NCI-H2171 (cell line): Measurements from ENCODE around the gene TCERG1L.

Experiments
- DNase-seq: peaks from one replicate; lab custom pipeline; 2025; lab: John Stamatoyannopoulos, UW

Gene TCERG1L

DNA sequence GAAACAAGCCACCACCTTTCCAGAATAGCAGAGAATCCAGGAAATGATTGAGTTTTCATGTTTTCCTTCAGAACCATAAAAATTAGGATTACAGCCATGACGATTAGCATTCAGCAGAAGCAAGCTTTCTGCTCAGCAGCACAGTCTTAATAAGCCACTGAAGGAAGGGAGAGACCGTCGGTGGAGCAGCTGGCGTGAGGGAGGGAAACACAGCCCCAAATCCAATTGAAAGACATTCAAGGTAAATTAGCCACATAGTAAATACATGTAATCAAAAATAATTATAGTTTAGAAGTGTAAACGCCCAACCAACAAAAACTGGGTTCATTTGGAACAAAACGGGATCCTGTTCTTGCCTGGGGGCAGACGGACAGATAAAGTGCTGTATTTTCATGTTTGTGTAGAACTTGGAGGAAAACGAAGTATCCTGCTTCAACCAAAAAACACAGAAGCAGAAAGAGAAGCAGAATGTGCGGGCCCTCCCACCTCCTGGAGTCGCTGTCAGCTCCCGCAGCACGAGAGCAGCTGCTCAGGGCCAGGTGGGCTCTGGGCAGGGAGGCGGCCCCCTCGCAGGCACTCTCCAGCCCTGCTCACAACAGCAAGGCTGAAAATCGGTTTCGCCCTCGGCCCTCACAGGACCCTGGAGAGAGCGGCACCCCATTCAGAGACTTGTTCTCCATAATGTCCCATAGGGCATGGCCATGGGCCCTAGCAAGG is 84.9 kb downstream of the TCERG1L start:
- DNase-seq, result no peak

DNA sequence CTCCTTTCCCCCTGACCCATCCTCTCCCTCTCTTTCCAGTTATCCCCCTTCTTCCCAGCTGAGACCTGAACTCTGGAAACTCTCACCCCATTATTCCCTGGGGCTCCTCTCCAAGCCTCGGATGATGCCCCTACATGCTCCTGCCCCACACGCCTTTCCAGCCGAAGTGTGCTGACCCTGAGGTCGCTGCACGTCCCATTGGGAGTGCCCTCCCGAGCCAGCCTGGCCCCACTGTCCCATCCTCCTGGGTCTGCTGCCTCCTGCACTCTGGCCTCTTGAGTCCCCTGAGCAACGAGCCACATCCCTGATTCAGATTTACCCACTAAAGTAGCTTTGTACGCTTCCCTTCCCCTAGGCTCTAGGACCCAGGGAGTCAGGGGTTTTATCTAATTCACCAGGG is 87.4 kb downstream of the TCERG1L start:
- no peak for DNase-seq

DNA sequence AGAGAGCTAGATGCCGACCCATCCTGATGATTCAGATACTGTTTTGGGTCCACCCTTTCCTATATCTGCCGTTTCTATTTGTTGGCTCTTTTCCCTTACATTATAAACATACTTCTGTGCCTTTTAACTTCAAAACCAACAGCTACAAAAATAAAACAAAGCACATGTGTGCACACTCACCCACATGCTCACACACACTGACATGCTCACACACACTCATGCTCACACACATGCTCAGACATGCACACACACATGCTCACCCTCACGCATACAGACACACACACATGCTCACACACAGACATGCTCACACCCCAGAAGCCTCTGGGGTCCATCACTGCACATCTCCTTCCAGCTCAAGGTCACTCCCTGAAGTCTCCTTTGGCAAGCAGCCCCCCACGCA is 88.1 kb downstream of the TCERG1L start:
- no peak for DNase-seq

DNA sequence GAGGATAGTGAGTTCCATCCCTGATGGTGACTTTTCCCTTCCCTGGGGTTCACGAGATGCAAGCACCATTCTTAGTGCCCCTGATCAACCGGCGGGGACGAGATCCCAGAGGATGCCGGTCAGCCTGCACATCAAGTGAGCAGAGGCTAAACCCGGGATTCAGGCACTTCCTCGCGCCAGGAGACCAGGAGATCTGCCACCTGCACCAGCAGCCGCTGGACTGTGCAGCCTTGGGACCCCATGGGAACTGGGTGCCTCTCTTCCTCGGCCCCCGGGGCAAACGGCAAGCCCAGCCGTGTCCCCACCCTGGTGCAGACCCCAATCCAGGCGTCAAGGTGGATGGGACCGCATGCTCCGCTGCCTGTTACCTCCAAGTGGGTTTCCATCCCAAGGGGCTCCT is 88.5 kb downstream of the TCERG1L start:
- no peak for DNase-seq

GRCh38 chr10:131221632-131222277 is 89.8 kb downstream of the TCERG1L start:
- DNase-seq, result no peak

- DNase-seq, result no peak
Measured at GRCh38 chr10:131220601-131221171, 90.8 kb downstream of the TCERG1L start.

GRCh38 chr10:131219955-131220489 is 91.5 kb downstream of the TCERG1L start:
- DNase-seq, result no peak

- no peak for DNase-seq
Measured at GRCh38 chr10:131219584-131219886, 92.0 kb downstream of the TCERG1L start.

GRCh38 chr10:131218811-131219583 is 92.5 kb downstream of the TCERG1L start:
- no peak for DNase-seq

DNA sequence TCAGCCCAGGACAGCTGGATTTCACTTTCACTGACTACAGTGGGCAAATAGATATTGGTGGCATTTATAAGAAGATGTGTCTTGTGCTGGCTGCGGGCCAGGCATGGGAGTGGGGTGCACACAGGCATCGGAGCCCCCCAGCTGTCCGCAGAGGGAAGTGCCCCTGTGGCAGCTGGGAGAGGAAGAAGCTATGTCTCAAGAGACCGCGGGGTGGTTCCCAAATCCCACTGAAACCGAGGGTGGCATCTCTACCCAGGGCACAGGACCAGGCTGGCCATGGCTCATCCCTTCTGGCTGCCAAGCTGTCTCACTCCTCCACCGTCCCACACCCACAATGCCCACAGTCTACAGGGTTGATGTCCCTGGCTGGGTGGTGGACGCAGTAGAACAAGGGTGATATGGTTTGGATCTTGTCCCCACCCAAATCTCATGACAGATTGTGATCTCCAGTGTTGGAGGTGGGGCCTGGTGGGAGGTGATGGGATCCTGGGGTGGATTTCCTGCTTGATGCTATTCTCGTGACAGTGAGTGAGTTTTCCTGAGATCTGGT is 94.8 kb downstream of the TCERG1L start:
- DNase-seq, result no peak

- no peak for DNase-seq
Measured at GRCh38 chr10:131215776-131216175, 95.7 kb downstream of the TCERG1L start.

- no peak for DNase-seq
Measured at GRCh38 chr10:131214521-131215244, 96.8 kb downstream of the TCERG1L start.

DNA sequence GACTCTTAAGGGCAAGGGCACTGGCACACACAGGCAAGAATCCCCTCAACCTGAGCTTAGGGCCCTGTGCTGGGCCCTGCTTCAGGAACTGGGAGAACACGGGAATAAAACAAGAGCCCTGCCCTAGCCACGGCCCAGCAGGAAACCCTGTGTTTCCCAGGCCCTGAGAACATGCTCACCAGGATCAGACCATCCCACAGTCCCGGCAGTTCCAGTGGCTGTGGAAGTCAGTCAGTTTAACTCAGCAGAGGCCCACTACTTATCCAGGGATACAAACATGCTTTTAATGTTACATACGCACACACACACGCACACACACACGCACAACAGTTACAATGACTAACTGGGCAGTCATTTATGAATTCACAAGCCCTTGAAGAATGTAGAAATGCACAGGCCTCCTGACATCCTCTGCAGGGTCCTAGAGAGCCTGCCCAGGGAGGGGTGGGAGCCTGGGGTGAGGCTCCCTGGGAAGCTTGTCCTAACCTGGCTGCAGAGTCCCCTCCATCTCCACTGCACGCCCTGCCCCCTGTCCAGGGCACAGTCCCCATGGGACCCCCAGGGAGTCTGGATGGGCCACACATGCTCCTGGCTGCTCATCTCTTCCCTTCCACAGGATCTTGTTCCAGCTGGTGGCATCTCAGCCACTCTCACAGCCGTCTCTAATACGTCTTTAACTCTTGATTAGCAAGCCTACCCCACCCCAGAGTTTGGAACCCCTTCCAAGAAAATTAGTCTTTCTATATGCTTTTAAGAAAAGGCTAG is 97.6 kb downstream of the TCERG1L start:
- DNase-seq, result no peak

DNA sequence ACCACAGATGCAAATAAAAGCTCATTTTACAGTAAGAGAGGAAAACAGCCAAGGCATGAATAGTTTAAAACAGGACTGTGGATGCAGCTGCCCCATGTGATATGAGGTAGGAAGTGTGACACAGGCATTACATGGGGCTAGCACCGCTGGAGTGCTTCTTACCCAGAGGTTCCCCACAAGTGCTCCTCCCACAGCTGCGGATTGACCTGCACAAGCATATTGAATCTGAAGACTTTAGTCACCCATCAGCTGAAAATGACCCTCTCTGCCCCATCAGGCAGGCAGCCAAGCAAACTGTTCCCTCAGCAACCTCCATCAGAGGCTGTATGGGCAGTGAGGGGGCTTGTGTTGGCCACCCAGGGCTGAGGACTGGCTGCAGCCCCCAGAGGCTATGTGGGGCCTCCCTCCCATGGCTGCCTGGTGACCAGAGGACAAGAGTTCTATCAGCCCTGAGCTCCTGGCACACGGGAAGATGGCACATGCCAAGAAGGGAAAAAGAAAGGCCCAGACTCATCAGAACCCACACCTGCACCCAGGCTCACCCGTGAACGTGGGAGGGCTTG is 98.7 kb downstream of the TCERG1L start:
- no peak for DNase-seq

DNA sequence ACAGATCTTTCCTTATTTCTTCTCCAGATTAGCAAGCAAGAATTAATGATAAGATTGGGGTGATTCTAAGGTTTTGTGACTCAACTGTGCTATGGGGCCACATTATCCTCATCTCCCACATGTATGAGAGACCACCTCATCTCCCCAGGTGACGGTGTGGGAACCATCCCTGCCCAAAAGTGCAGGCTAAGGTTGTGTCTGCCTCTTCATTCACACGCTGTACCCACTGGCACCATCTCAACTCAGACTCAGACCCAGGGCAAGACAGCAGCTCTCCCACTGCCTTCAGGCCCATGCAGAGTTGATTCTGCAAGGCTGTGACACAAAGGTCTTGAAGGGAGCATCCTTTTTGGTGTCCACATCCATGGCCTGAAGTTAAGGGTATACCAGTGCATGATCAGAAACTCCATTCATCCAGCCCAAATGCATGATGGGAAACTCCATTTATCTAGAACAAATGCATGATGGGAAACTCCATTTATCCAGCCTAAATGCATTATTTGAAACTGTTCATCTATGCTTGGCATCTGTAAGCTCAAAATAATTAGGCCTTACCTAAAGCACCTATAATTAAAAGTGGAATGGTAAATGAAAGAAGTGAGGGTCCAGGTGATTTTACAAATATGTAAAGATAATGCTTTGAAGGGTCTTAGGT is 99.4 kb downstream of the TCERG1L start:
- no peak for DNase-seq

GRCh38 chr10:131211559-131211958 is 100.0 kb downstream of the TCERG1L start:
- no peak for DNase-seq

DNA sequence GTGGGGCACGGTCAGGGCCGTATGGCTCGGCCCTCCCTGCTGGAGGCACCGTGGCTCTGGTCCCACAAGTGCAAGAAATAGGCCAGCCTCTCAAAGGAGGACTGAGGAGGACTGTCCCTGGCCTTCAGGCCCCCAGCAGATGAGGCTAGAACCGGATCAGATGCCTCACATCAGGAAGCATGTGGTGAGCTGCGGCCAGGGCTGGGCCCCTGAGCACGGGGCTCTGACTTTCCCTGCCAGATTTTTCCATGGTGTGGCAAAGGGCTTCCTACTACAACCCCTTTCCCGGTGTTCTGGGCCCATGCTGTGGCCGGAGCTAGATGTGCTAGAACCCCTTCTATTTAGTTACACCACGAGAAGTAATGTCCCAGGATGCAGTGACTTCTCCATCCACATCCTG is 100.4 kb downstream of the TCERG1L start:
- no peak for DNase-seq

DNA sequence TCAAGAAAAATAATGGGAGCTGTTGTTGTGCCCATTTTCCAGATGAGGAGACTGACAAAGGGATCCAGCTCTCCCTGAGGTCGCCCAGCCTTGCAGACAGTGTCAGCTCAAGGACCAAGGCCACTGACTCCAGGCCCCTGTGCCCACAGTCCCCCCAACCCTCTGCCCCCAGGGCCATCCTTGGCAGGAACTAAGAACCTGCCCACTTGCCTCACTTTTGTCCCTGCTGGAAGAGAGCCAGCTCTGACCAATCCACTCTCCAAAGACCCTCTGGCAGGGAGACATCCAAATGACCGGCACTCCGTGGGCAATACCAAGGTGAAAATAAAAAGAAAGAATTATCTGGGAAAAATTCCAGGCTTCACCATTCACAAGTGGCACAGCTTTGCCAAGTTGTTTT is 101.3 kb downstream of the TCERG1L start:
- no peak for DNase-seq

DNA sequence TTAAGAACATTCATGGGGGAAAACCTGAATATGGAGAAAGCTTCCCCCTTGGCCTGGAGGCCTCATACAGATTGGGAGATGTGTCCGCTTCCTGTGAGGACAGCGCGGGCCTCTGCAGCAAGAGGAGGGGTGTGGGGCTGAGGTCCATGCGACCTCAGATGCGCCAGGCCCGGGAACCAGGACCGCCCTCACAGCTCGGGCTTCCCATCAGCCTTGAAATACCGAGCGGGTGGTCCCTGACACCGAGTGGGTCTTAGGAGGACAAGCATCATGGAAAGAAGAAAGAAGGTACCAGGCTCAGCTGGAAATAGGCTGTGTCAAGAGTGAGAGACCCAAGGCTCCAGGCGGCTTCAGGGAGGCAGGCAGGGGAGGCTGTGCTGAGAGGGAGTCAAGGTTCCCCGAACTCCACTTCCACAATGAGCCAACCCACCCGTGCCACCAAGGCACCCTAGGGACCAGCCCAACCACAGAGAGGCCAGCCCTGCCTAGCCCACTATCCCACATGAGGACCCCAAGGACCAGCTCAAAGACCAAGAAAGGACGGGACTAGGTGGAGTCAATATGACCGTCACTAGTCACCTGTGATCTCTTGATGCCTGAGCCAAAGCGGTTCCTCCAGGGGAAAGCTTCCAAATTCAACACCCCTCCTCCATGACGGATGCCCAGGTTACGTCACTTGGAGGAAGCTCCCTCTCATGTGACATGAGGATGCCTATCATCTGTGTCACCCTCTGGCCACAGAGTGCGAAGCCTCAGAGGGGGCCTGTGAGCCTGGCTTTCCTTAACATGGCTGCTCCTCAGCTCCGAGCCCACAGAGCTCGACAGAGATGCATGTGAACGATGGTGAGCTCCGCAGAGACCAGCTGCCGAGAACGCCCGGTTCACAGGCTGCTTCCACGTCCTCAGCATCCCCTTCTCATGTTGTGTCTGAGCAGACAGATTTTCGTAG is 103.7 kb downstream of the TCERG1L start:
- no peak for DNase-seq
